Osteoblast (primary cell): ENCODE data around the gene HNRNPA3. TPM values are rescaled to one million over a fixed set of nuclear protein-coding genes. Genes with fewer than 3 reads are reported as not detected.
"Not testable (repeated sequence)": the region's sequence is repeated elsewhere in the genome, so short reads cannot be mapped to it uniquely, and the experiment has no call there.

Source experiments
- DNase-seq: peaks from one replicate; pipeline ENCODE4 v3.0.0; 2011; ENCODE audit warnings: low spot score, mixed read lengths; ENCODE audit not compliant: insufficient read length; ENCODE audit errors: missing footprints
- H2AFZ ChIP-seq: 2 replicates; pipeline ENCODE4 v1.6.0; 2011; ENCODE audit warnings: mild to moderate bottlenecking, low read length
- H3K27ac ChIP-seq: 2 replicates; pipeline ENCODE4 v1.5.1; 2011; ENCODE audit warnings: mild to moderate bottlenecking, low read depth, low read length, moderate library complexity
- H3K27me3 ChIP-seq: 2 replicates; pipeline ENCODE4 v1.6.0; 2012; ENCODE audit warnings: mild to moderate bottlenecking, control low read depth, inconsistent platforms, low read length, moderate library complexity; ENCODE audit not compliant: insufficient read depth
- H3K36me3 ChIP-seq: 2 replicates; pipeline ENCODE4 v1.5.1; 2011; ENCODE audit warnings: mild to moderate bottlenecking, low read length, control low read depth, moderate library complexity; ENCODE audit not compliant: insufficient read depth
- H3K4me1 ChIP-seq: 2 replicates; pipeline ENCODE4 v1.5.1; 2011; ENCODE audit warnings: mild to moderate bottlenecking, low read length, control low read depth, moderate library complexity; ENCODE audit not compliant: insufficient read depth
- H3K4me2 ChIP-seq: 2 replicates; pipeline ENCODE4 v1.6.0; 2011; ENCODE audit warnings: mild to moderate bottlenecking, low read length; ENCODE audit not compliant: insufficient read depth
- H3K4me3 ChIP-seq: fragments of 200-600 bp; sonication (generic); 3 replicates; pipeline ENCODE4 v1.5.1; 2012; ENCODE audit warnings: mild to moderate bottlenecking, low read length, inconsistent platforms; ENCODE audit not compliant: insufficient read depth
- H3K79me2 ChIP-seq: 2 replicates; pipeline ENCODE4 v1.6.0; 2012; ENCODE audit warnings: mild to moderate bottlenecking, low read length, control low read depth, inconsistent platforms; ENCODE audit not compliant: insufficient read depth
- H3K9me3 ChIP-seq: 2 replicates; pipeline ENCODE4 v1.5.1; 2011; ENCODE audit warnings: low read depth, low read length, control low read depth
- H4K20me1 ChIP-seq: 2 replicates; pipeline ENCODE4 v1.6.0; 2012; ENCODE audit warnings: mild to moderate bottlenecking, low read length, control low read depth; ENCODE audit not compliant: insufficient read depth
- CTCF ChIP-seq: IDR thresholded peaks from 2 replicates; pipeline ENCODE4 v1.5.1; 2011; ENCODE audit warnings: mild to moderate bottlenecking, low read depth, low read length, moderate library complexity; ENCODE audit errors: extremely low read depth
- total RNA-seq: library from RNA; depleted of rRNA; stranded (reverse); fragments of >200 nt; gene quantifications from 2 replicates; pipeline ENCODE4 v1.2.3, GENCODE V29; 2012

HNRNPA3 gene
- total RNA-seq, 1 donor = 21.4 TPM

GRCh38 chr2:177184606-177185005 is 28.0 kb upstream of the HNRNPA3 start:
- no peak for TF ChIP-seq CTCF
- no peak for DNase-seq
- Histone ChIP-seq H3K4me2 (no peak overlapping the region), H2AFZ (no peak overlapping the region), H3K4me3 (no peak overlapping the region), H3K36me3 (no peaks in the 10 kb centered on the region), H3K27ac (no peak overlapping the region), H3K9me3 (no peaks in the 10 kb centered on the region), H4K20me1 (no peaks in the 10 kb centered on the region), H3K27me3 (no peaks in the 10 kb centered on the region), H3K4me1 (peaks cover 6% of the 10 kb centered on the region), H3K79me2 (no peaks in the 10 kb centered on the region)

- H3K4me2 ChIP-seq, H4K20me1 ChIP-seq, H3K36me3 ChIP-seq, H3K27me3 ChIP-seq, H2AFZ ChIP-seq, H3K9me3 ChIP-seq, H3K27ac ChIP-seq, DNase-seq, H3K4me3 ChIP-seq, H3K4me1 ChIP-seq, H3K79me2 ChIP-seq: not testable (repeated sequence)
Measured at GRCh38 chr2:177186038-177186437, 26.6 kb upstream of the HNRNPA3 start.

- no peaks in the 10 kb centered on the region for H3K27me3 ChIP-seq
- peaks cover 6% of the 10 kb centered on the region for H3K4me1 ChIP-seq
- no peaks in the 10 kb centered on the region for H3K9me3 ChIP-seq
- no peak overlapping the region for H3K4me3 ChIP-seq
- H2AFZ ChIP-seq = peak overlapping the region; percentile 1
- H3K4me2 ChIP-seq = no peak overlapping the region
- H3K79me2 ChIP-seq = no peaks in the 10 kb centered on the region
- no peaks in the 10 kb centered on the region for H3K36me3 ChIP-seq
- TF ChIP-seq CTCF = no peak
- no peaks in the 10 kb centered on the region for H4K20me1 ChIP-seq
- no peak overlapping the region for H3K27ac ChIP-seq
- DNase-seq = no peak
Measured at GRCh38 chr2:177187631-177188312, 24.8 kb upstream of the HNRNPA3 start.

- Histone ChIP-seq H2AFZ (no peak overlapping the region), H3K27me3 (no peaks in the 10 kb centered on the region), H3K4me1 (peaks cover 6% of the 10 kb centered on the region), H3K4me3 (no peak overlapping the region), H3K36me3 (no peaks in the 10 kb centered on the region), H4K20me1 (no peaks in the 10 kb centered on the region), H3K79me2 (no peaks in the 10 kb centered on the region), H3K4me2 (no peak overlapping the region), H3K27ac (no peak overlapping the region), H3K9me3 (no peaks in the 10 kb centered on the region)
- DNase-seq = no peak
- TF ChIP-seq CTCF = no peak
Measured at GRCh38 chr2:177188482-177189469, 23.8 kb upstream of the HNRNPA3 start.
